ENCODE data around the gene BMPER. TPM values are rescaled to one million over a fixed set of nuclear protein-coding genes. Genes with fewer than 3 reads are reported as not detected.

BMPER gene
- total and polyA plus RNA-seq, 2 of the 8 experiments (the other 6 are each of a cell fraction or from before 2014, with no cell fraction given), result 0.33 to 0.69 TPM

DNA sequence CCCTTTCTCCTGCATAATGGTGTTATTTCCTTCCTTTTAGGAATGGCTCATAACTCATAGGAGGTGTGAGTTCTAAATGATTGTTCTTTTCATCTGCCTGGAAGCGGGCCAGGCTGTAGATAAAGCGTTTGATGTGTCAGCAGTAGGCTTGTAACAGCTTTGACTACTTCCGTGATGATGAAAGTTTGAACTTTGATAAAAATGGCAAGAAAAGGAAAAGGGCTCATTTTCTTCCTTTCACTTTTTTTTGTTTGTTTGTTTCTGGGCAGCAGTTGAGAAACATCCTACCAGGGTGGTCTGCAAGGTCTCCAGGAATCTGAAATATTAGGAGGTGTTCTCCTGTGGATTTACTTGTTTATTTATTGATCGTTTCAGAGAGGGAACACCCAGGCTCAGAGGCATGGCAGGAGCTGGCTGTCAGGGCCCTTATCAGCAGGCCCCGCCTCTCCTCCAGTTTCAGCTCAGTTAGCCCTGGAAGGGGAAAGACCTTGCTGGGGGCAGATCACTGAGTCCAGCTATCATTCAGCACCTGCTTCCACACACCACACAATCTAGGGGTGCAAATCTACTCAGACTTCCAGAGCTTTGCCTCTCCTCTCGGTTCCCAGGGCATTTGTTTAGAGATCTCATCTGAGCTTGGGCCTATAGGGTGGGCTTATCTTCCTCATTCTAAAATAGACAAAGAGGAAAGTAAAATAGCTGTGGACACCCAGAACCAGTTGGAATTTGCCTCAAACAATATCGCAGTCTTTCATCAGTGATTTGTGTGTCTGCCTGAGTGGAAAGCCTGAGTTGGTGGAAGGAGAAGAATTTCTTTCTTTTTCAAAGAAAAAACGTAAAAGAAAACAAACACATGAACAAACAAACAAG, 130.9 kb downstream of the BMPER start (continued):
- TF ChIP-seq, protein P1, sequence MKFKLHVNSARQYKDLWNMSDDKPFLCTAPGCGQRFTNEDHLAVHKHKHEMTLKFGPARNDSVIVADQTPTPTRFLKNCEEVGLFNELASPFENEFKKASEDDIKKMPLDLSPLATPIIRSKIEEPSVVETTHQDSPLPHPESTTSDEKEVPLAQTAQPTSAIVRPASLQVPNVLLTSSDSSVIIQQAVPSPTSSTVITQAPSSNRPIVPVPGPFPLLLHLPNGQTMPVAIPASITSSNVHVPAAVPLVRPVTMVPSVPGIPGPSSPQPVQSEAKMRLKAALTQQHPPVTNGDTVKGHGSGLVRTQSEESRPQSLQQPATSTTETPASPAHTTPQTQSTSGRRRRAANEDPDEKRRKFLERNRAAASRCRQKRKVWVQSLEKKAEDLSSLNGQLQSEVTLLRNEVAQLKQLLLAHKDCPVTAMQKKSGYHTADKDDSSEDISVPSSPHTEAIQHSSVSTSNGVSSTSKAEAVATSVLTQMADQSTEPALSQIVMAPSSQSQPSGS (IDR thresholded peaks at IDR 0.05; ENCODE audit: low read length), result no peak
- TF ChIP-seq CTBP2 (IDR thresholded peaks at IDR 0.05; ENCODE audit: borderline replicate concordance, insufficient read depth, insufficient read length, low read length) (no peak), TCF12 (IDR thresholded peaks at IDR 0.05; ENCODE audit: low read depth, low read length) (no peak), ZNF274 (IDR thresholded peaks at IDR 0.05; ENCODE audit: borderline replicate concordance, extremely low read depth, low read length) (no peak), SP1 (IDR thresholded peaks at IDR 0.05; ENCODE audit: low read depth, low read length) (no peak), SIX5 (IDR thresholded peaks at IDR 0.05; ENCODE audit: low read depth, low read length) (no peak), KDM1A (IDR thresholded peaks at IDR 0.05; ENCODE audit: borderline replicate concordance, low read length) (no peak), CHD1 (IDR thresholded peaks at IDR 0.05; ENCODE audit: low read depth, low read length) (no peak), SIRT6 (IDR thresholded peaks at IDR 0.05; ENCODE audit: low read length) (no peak)

All from H1 (cell line).